ENCODE results near the gene MIPEP. TPM values are rescaled to one million over a fixed set of nuclear protein-coding genes. Genes with fewer than 3 reads are reported as not detected.
"Not testable (repeated sequence)": the region's sequence is repeated elsewhere in the genome, so short reads cannot be mapped to it uniquely, and the experiment has no call there.

Gene MIPEP
- total RNA-seq = 6.5 and 7.0 TPM in 2 replicates

- peak; percentile 97 for DNase-seq (ENCODE audit: low read depth in 2 of 2)
Observed at GRCh38 chr13:23888658-23889614, at the start of gene MIPEP. MIPEP (minus strand) TSS chr13:23889400; CDS start chr13:23889320, 80 bp downstream.

GRCh38 chr13:23934520-23934919 lies 45.3 kb upstream of the MIPEP start:
- DNase-seq (ENCODE audit: low read depth in 2 of 2) = peak in 1 of 2 donors; percentile 32

- peak in 1 of 2 donors; percentile 77 for DNase-seq (ENCODE audit: low read depth in 2 of 2)
Observed at GRCh38 chr13:23928985-23929384, 39.8 kb upstream of the MIPEP start.

- no peak for DNase-seq (ENCODE audit: low read depth in 2 of 2)
Observed at GRCh38 chr13:23923031-23923430, 33.8 kb upstream of the MIPEP start.

GRCh38 chr13:23922005-23922932 lies 33.1 kb upstream of the MIPEP start:
- DNase-seq (ENCODE audit: low read depth in 2 of 2) = peak in 1 of 2 donors; percentile 52

- DNase-seq (ENCODE audit: low read depth in 2 of 2) = peak; percentile 27 to 55
Observed at GRCh38 chr13:23921451-23921888, 32.3 kb upstream of the MIPEP start.

GRCh38 chr13:23919006-23919405 lies 29.8 kb upstream of the MIPEP start:
- no peak for DNase-seq (ENCODE audit: low read depth in 2 of 2)

- no peak for DNase-seq (ENCODE audit: low read depth in 2 of 2)
Observed at GRCh38 chr13:23918208-23918607, 29.0 kb upstream of the MIPEP start.

GRCh38 chr13:23915308-23915707 lies 26.1 kb upstream of the MIPEP start:
- no peak for DNase-seq (ENCODE audit: low read depth in 2 of 2)

GRCh38 chr13:23912469-23912868 lies 23.3 kb upstream of the MIPEP start:
- no peak for DNase-seq (ENCODE audit: low read depth in 2 of 2)

GRCh38 chr13:23909606-23910005 lies 20.4 kb upstream of the MIPEP start:
- no peak for DNase-seq (ENCODE audit: low read depth in 2 of 2)

GRCh38 chr13:23905766-23906165 lies 16.6 kb upstream of the MIPEP start:
- no peak for DNase-seq (ENCODE audit: low read depth in 2 of 2)

GRCh38 chr13:23903906-23904280 lies 14.7 kb upstream of the MIPEP start:
- no peak for DNase-seq (ENCODE audit: low read depth in 2 of 2)

- no peak for DNase-seq (ENCODE audit: low read depth in 2 of 2)
Observed at GRCh38 chr13:23902975-23903905, 14.0 kb upstream of the MIPEP start.

GRCh38 chr13:23901365-23901764 lies 12.2 kb upstream of the MIPEP start:
- DNase-seq (ENCODE audit: low read depth in 2 of 2) = no peak

- DNase-seq (ENCODE audit: low read depth in 2 of 2) = peak; percentile 51 to 64
Observed at GRCh38 chr13:23899555-23899954, 10.4 kb upstream of the MIPEP start.

GRCh38 chr13:23898101-23898500 lies 8.9 kb upstream of the MIPEP start:
- no peak for DNase-seq (ENCODE audit: low read depth in 2 of 2)

- DNase-seq (ENCODE audit: low read depth in 2 of 2) = not testable (repeated sequence)
Observed at GRCh38 chr13:23897452-23897919, 8.3 kb upstream of the MIPEP start, which contains the start of gene C1QTNF9B. C1QTNF9B (minus strand) TSS chr13:23897502.

GRCh38 chr13:23894746-23895145 lies 5.5 kb upstream of the MIPEP start:
- not testable (repeated sequence) for DNase-seq (ENCODE audit: low read depth in 2 of 2)

- DNase-seq (ENCODE audit: low read depth in 2 of 2) = not testable (repeated sequence)
Observed at GRCh38 chr13:23893791-23894190, 4.6 kb upstream of the MIPEP start.

Data from lung microvascular endothelial cell (primary cell).